ENCODE results near the gene LOXL3.

Gene LOXL3

DNA sequence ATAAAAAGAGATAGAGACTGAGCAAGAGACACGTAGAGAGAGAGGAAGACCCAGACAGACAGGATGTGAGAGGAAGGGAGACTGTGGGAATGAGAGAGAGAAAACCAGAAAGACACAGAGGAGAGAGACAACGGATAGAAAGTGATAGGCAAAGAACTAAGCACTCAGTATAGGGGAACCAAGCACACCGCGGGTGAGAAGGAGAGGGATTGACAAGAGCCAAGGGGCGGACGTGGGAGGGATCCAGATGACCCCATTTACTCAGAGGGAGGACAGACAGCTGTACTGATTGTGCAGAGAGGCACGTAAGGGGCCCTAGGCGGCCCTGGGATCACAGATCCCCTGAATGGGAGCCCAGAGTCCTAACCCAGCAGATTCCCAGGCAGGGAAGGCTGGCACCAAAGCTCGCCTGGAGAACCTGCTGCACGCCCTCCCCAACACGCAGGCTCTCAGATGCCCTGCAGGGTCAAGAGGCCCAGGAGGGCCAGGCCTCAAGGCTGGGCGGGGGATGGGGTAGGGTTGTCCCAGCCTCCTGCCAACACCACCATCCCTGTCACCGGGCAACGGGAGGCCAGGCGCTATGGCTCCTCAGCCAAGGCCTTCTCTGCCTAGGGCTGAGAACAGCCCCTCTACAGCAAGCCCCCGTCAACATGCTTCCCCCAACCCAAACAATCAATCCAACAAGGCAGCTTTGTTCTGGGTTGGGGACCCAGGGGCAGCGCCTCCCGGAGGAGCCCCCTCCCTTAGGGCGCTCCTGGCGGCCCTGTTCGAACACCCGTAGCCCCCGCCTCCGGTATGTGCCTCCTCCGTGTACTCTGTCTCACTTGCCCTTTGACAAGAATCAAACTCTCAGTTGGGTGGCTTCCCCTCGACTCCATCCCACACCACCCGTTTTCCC, 579 bp downstream of the LOXL3 start:
- DNase-seq (ENCODE audit: insufficient read length, low spot score) (no peak), FAIRE-seq (peak; percentile 33)

DNA sequence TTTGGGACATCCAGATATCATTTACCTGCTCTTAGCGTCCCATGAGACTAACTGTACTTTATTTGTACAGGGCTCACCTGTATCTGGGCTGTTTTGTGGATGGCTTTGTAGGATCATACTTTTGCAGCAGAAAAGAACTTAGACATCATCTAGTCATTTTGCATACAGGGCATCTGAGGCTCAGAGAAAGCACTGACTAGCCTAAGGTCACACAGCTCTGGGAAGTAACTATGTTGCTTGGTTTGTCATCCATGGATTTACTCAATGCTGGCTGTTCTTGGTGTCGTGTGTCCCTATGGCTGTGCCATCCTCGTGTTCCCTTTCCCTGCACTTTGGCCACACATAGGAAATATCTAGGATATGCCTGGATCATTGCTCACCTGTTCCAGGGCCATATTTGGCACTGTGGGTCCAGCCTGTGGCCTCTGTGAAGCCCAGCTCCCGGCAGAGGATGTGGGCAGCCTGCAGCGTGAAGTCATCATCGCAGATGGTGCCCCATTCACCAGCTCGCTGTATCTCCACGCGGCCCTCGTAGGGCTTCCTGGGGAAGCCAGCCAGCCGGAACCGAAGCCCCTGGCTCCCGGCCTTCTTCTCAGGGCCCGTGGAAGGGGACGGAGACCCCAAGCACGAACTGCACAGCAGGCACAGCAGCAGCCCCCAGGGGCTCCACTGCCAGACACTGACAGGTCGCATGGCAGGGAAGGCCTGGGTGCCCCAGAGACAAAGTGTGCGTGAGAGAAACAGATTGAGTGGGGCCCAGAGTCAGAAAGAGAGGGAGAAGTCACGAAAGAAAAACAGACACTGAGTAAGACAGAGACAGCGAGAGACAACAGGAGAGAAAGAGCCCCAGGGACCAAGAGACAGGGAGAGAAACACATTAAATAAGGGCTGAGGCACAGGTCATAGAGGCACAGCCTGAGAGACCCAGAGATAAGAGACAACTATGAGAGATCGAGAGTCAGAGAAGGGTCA, 1.5 kb downstream of the LOXL3 start:
- FAIRE-seq: no peak
- no peak for DNase-seq (ENCODE audit: insufficient read length, low spot score)

DNA sequence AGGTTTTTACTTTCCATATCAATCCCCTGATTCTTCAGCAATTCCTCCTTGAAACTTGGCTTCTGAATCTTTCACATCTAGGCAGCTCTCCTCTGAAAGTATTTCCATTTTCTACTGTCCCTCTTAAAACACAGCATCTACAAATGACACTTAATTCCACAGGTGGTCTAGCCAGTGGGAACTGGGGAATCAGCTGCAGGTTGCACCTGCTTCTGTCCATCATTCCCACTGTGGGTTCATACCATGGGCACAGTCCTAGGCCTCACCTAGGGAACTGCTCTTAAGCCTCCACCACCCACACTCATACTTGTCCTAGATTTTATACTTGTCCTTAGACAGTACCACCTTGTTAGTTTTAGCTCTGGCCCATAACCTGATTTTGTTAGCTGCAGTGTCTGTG, 2.2 kb downstream of the LOXL3 start:
- no peak for FAIRE-seq
- DNase-seq (ENCODE audit: insufficient read length, low spot score): no peak

DNA sequence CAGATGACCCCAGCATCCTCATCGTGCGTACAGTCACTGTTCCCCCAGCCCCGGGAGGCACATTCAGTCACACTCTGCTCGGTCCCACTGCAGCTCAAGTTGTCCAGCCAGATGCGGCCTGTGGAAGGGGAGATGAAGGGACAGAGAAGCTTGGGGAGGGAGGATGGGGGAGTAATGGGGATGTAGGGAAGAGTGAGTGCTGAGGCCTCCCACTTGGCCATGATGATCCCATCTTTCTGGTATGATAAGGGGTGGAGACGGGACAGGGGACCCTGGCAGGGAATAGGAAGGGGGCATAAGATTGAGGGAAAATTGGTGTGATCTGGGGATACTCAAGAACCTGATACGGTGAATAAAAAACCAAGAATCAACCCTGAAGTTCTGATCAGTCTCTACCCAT, 3.5 kb downstream of the LOXL3 start:
- DNase-seq (ENCODE audit: insufficient read length, low spot score) (no peak), FAIRE-seq (no peak)

DNA sequence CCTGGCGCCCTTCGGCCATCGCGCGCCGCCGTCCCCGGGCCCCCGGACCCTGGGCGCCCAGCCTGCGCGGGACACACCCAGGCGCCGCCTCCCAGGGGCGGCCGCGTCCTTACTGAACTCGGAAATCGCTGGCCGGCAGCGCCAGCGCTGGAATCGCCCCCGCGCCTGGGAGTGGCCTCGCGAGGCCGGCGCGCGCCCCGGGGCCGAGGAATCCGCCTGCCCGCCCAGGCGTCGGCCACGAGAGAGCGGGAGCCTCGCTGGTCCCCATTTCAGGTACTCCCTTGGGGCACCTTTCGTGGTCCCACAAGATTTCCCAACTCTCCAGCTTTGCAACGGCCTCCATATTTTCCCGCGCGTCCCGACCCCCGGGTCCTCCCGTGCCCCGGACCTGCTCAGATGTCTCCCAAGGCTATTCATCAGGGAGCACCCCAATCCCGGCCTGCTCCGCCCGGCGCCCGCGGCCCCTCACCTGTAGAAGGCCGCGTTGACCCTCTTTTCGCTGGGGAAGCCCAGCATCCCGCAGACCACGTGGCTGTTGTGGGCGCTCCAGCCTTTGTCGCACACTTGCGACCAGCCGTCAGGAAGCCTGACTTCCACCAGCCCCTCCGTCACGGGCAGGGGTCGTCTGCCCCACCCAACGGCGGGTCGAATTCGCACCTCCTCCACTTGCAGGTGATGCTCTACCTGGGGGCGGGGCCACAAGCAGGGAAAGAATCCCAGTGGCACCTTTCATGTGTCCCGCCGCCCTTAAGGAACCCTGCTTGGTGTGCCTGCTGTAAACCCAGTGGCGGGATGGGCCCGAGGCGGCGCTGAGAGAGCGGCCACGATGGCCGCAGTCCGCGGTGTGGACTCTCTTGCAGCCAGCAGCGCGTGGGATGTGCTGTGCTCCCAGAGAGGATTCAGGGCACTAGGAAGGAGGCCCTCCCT, 4.6 kb downstream of the LOXL3 start:
- DNase-seq (ENCODE audit: insufficient read length, low spot score): peak; percentile 78
- FAIRE-seq: peak; percentile 28

DNA sequence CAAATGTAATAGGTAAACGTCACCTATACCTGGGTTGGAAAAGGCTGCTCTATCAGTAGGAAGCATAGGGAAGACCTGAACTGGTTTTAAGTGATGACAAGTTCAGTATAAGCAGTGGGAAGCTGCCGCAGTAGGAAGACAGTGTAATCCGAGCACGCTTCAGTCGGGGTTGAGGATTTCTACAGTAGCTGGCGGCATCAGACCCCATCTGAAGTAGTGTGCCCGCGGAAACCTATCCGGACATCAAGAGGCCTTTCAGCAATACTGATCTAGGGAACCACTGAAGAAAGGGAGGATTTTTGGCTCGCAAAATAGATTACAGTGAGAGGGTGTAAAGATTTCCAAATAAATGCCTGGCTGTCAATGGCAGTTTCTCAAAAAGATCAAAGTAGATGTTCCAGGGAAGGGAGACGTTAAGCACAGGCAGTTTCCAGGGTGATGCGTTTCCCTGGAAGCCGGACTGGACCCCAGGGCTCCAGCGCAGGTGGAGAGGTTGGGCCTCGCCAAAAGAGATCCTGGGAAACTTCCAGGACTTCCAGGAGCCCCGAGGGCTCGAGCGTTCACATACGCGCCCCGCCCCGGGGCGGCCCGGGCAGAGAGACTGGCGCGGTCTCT, 5.3 kb downstream of the LOXL3 start:
- FAIRE-seq (no peak), DNase-seq (ENCODE audit: insufficient read length, low spot score) (no peak)

DNA sequence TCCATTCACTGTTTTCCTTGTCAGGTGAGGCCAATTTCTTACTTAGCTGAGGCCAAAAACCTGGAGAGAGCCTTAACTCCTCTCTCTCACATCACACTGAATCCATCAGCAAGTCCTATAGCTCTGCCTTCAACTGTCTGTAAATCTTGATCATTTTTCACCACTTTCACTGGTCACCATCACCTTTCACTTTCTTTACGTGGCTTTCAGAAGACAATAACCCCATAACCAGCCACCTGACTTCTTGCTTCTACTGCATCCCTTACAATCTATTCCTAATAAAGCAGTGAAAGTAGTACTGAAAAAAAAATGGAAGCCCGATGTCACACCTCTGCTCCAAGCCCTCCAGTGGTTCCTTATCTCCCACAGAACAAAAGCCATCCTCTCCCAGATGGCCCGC, 7.7 kb downstream of the LOXL3 start:
- FAIRE-seq (no peak), DNase-seq (ENCODE audit: insufficient read length, low spot score) (no peak)

DNA sequence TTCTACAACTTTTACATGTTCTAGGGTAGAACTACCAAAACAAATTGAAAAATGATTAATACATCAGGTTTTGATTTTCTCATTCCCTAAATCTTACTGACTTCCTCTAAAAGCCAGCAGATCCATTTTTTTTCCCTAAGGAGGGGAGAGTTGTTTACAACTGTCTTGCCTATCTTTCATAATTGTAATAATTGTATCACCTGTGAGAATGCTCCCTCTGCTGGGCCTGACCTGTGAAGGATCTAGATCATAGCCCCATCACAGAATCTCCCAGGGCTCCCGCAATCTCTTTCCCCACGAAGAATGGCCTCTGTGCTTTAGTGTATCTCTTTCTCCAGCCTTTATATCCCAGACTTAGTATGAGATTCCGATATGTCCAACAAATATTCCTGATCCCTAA, 9.1 kb downstream of the LOXL3 start:
- DNase-seq (ENCODE audit: insufficient read length, low spot score) (no peak), FAIRE-seq (no peak)

DNA sequence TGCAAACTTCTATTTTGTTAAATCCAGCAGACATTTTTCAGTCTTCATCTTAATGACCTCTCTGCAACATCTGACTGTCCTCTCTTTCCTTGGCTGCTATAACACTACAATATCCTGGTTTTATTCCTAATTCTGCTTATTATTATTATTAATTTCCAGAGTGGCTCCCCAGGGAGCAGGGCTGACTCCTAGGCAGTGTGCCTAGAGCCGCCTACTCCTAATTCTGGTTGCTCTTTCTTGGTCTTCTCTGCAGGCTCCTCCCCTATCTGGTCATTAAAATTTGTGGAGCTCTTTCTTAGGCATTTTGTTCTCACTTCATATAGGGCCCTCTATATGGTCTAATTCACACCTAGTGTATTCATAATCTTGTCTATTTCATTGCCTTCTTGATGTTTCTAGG, 10.8 kb downstream of the LOXL3 start:
- DNase-seq (ENCODE audit: insufficient read length, low spot score): no peak
- no peak for FAIRE-seq

DNA sequence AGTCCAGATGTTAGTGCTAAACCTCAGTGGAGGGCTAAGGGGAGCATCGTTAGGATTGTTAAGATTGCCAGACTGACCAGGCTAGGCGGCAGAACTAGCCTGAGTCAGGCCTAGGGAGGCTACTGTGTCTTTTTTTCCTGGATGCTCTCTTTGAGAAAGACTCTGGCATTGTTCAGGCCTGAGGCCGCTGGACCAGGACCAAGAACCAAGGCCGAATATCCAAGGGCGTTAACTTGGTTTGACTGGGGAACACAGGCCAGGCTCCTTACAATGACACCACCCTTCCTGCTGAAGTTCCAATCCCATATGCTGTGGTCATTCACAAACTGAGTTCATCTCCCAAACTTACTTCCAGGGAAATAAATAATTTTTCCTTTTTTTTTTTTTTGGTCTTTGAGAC, 13.5 kb downstream of the LOXL3 start:
- FAIRE-seq: no peak
- DNase-seq (ENCODE audit: insufficient read length, low spot score): no peak

DNA sequence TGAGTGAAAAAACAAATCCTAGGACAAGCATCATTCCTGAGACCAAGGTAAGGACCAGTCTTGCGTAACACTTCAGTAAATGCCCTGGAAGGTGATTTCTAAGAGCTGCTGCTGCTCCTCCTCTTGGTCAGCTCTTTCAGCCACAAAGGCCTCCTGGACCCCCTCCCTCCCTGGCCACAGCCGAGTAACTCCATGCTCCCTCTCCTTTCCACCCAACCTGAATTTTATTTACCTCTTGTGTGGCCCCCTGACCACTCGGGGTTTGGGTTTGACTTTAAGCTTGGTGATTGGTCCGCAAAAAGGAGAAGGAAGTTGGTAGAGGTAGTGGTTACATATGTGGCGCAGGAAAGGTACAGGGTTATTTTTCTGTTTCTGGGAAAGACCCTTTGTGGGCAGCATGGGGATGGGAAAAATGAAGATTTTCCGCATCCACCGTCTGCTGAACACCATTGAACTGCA, 14.8 kb downstream of the LOXL3 start:
- DNase-seq (ENCODE audit: insufficient read length, low spot score): no peak
- no peak for FAIRE-seq

DNA sequence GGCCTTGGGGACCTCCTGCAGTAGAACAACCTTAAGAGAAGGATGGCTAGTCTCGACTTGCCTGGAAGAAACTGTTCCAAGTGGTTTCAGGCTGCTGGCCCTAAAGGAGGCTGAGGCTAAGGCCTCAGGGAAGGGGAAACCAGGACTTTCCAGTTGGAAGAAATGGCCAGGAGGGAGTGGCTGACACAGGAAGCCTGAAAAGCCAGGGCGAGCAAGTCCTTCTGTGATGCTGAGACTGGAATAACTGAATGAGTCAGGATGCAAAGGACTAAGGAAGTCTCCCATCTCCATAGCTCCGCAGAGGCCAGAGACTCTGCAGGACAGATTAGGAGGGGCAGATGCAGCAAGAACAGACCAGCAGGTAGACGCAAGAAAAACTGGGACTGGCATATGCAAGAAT, 16.6 kb downstream of the LOXL3 start:
- no peak for FAIRE-seq
- DNase-seq (ENCODE audit: insufficient read length, low spot score): no peak

DNA sequence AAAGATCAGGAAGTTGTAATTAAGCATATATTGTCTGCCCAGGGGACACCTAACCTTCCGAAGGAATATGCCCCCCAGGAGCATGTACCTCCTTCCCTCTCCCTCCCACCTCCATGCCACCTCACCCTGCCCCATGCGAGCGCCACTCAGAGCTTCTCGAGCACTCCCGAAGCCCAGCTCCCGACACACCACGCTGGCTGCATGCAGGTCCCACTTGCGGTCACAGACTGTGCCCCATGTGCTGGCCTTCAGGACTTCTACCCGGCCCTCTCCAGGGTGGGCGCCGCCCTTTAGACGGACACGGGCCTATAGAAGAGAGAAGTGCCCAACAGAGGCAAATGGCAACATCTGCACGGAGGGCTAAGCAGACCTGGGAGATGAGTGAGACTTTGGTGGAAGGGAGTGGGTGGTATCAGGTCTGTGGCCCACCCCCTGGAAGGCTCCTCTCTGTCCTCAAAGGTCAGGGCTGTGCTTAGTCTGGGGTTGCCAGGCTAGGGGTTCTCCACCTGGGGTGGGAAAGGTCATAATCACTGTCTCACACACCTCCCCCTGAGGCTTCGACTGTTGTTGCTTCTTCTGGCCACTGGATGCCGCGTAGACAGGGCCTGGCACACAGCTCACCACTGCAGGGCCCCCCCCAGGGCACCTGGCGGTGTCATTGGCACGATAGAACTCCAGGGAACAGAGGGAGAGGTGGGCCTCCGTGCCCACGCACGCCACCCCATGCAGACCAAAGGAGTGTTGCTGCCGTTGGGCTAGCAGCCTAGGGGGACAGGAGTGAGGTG, 17.4 kb downstream of the LOXL3 start:
- DNase-seq (ENCODE audit: insufficient read length, low spot score): no peak
- no peak for FAIRE-seq

DNA sequence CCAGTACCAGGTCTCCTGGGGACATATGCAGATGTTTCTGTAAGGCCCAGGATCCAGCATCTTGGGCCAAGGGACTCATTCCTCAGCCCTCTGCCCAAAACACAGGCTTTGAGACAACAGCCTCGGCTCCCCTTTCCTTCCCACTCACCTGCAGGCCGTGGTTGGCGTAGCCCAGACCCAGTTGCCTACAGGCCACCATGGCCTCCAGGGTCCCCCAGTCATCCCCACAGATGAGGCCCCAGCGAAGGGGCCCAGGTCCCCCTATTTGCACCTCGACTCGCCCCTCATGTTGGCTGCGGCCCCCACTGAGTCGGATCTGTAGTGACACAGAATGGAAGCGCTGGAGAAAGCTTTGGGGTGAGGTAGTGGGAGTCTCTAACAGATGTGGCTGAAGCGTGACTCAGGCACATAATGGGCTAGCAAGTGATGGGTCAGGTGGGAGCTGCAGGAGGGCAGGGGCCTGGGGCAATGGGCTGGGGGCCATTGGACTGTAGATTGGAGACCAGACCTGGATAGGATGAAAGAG, 18.2 kb downstream of the LOXL3 start:
- DNase-seq (ENCODE audit: insufficient read length, low spot score) (no peak), FAIRE-seq (no peak)

DNA sequence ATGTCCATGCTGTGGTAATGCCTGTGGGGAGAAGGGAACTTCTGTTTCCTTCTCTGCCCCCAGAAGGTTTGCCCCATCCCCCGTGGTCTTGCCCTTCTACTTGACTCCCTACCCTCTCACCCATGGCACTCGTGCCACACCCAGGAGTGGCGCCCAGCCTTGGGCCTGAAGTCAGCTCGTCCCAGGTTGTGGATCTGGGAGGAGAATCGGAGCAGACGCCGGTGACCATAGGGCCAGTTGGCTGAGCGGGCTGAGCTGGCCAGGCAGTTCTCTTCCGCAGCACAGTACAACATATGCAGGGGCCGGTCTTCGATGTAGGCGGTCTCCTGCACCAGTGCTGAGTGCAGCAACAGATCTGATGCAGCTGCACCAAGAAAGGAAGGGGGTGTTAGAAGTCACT, 19.3 kb downstream of the LOXL3 start:
- DNase-seq (ENCODE audit: insufficient read length, low spot score): no peak
- FAIRE-seq: no peak

DNA sequence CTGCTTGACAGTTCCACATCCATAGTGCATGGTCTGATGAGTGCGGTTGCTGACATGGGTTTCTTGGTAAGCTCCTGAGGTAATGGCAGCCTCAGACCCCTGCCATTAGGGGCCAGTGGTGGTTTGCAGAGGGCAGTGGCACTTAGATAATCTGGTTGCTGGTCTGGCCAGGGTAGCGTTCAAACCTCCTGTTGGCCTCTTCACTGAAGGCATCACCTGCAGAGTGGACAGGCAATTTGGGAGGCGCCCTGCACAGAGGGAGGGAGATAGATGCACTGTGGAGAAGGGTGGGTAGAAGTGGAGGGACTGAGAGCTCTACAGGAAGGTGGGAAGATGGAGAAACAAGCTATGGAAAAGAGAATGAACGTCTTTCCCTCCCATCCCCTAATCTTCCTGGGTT, 20.3 kb downstream of the LOXL3 start:
- DNase-seq (ENCODE audit: insufficient read length, low spot score): no peak
- FAIRE-seq: no peak

DNA sequence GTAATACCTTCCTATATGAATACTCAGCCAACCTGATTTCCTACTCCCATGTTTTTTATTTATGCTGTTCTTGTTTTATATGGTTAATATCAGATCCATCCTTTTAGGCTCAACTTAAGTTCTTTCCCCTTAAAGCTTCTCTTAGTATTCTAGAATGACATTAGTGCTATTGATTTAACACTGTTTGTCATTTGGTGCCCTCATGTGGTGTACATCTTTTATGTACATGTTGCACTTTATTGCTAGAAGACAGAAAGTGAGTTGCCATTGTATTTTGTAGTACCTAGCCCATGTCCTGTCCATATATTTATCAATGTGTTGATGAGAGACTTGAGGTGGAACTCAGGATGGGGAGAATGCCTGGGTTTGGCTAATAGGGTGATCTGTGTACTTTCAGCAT, 21.5 kb downstream of the LOXL3 start:
- no peak for FAIRE-seq
- no peak for DNase-seq (ENCODE audit: insufficient read length, low spot score)

DNA sequence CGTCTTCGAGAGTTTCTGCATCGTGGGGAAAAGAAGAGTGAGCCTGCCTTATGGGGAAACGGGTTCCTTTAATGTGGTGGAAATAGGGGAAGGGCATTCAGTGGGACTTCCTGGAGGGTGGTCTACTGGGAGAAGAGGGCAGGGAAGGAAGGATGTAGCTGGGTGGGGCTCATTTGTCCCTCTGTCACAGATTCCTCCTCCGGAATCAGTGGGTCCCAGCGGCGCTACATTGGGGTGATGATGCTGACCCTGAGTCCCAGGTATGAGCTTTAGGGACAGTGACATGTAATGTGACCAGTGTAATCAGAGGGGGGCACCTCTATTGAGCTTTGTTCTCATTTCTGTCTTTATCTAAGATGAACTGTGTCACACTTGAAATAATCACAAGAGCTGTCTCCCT, 22.1 kb downstream of the LOXL3 start:
- FAIRE-seq (no peak), DNase-seq (ENCODE audit: insufficient read length, low spot score) (no peak)
